ENCODE measurements around the gene FOXO6.

The FOXO6 gene

GRCh38 chr1:41360786-41361494, at the start of gene FOXO6:
Gene FOXO6, plus strand, starts transcription at chr1:41361434.
- no peaks in the 10 kb centered on the region for H3K9me3 Mint-ChIP-seq (ENCODE audit: low read depth)
- H3K27me3 Mint-ChIP-seq: peaks cover 6% of the 10 kb centered on the region
- peak within 1 kb of the TSS; percentile 81 for H3K4me3 Mint-ChIP-seq
- H3K36me3 Mint-ChIP-seq: no peaks in the 10 kb centered on the region
- H3K4me1 Mint-ChIP-seq (ENCODE audit: low read depth): peaks cover 24% of the 10 kb centered on the region
- no peak within 1 kb of the TSS for H3K27ac Mint-ChIP-seq

- H3K4me3 Mint-ChIP-seq: no peak overlapping the region
- H3K4me1 Mint-ChIP-seq (ENCODE audit: low read depth): no peaks in the 10 kb centered on the region
- no peak overlapping the region for H3K27ac Mint-ChIP-seq
These were observed 48.1 kb upstream of the FOXO6 start for GRCh38 chr1:41312991-41313645.

GRCh38 chr1:41313661-41314131, 47.5 kb upstream of the FOXO6 start:
- Mint-ChIP-seq H3K36me3 (no peaks in the 10 kb centered on the region), H3K4me1 (ENCODE audit: low read depth) (no peaks in the 10 kb centered on the region), H3K27ac (no peak overlapping the region), H3K27me3 (no peaks in the 10 kb centered on the region), H3K4me3 (no peak overlapping the region), H3K9me3 (ENCODE audit: low read depth) (no peaks in the 10 kb centered on the region)

More at GRCh38 chr1:41312991-41313645, 48.1 kb upstream of the FOXO6 start:
- peaks cover 2% of the 10 kb centered on the region for H3K9me3 Mint-ChIP-seq (ENCODE audit: low read depth)
- no peaks in the 10 kb centered on the region for H3K27me3 Mint-ChIP-seq
- H3K36me3 Mint-ChIP-seq: no peaks in the 10 kb centered on the region

GRCh38 chr1:41314376-41315145, 46.7 kb upstream of the FOXO6 start:
- no peaks in the 10 kb centered on the region for H3K27me3 Mint-ChIP-seq
- no peaks in the 10 kb centered on the region for H3K4me1 Mint-ChIP-seq (ENCODE audit: low read depth)
- H3K27ac Mint-ChIP-seq: no peak overlapping the region
- no peak overlapping the region for H3K4me3 Mint-ChIP-seq
- H3K9me3 Mint-ChIP-seq (ENCODE audit: low read depth): no peaks in the 10 kb centered on the region
- H3K36me3 Mint-ChIP-seq: no peaks in the 10 kb centered on the region

GRCh38 chr1:41315146-41315822, 46.0 kb upstream of the FOXO6 start:
- Mint-ChIP-seq H3K4me3 (no peak overlapping the region), H3K9me3 (ENCODE audit: low read depth) (no peaks in the 10 kb centered on the region), H3K27ac (no peak overlapping the region), H3K4me1 (ENCODE audit: low read depth) (no peaks in the 10 kb centered on the region), H3K27me3 (no peaks in the 10 kb centered on the region), H3K36me3 (no peaks in the 10 kb centered on the region)

- Mint-ChIP-seq H3K27me3 (no peaks in the 10 kb centered on the region), H3K4me1 (ENCODE audit: low read depth) (no peaks in the 10 kb centered on the region), H3K27ac (no peak overlapping the region), H3K36me3 (no peaks in the 10 kb centered on the region), H3K9me3 (ENCODE audit: low read depth) (no peaks in the 10 kb centered on the region), H3K4me3 (no peak overlapping the region)
These were observed 45.4 kb upstream of the FOXO6 start for GRCh38 chr1:41315871-41316270.

GRCh38 chr1:41317361-41317760, 43.9 kb upstream of the FOXO6 start:
- no peak overlapping the region for H3K27ac Mint-ChIP-seq
- H3K4me1 Mint-ChIP-seq (ENCODE audit: low read depth): no peaks in the 10 kb centered on the region
- no peaks in the 10 kb centered on the region for H3K9me3 Mint-ChIP-seq (ENCODE audit: low read depth)
- no peaks in the 10 kb centered on the region for H3K36me3 Mint-ChIP-seq
- no peak overlapping the region for H3K4me3 Mint-ChIP-seq
- H3K27me3 Mint-ChIP-seq: no peaks in the 10 kb centered on the region

DNA sequence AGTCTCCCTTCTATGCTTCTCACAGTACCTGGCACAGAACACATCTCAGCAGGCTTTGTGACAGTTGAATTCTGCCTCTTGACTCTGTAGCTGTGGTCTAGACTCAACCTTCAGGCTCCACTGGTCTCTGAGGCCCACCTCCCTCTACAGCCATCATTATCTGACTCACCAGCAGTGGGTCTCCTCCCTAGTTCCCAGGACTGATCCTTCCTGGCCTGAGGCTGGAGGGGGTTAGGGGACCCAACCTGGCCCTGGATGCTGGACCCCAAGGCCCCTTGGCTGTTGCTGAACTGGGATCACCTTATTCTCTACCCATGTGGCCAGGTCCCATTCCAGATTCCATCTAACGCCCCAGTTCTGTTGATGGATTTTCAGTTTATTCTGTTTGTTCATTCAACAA, 43.1 kb upstream of the FOXO6 start:
- Mint-ChIP-seq H3K36me3 (no peaks in the 10 kb centered on the region), H3K9me3 (ENCODE audit: low read depth) (no peaks in the 10 kb centered on the region), H3K4me3 (no peak overlapping the region), H3K27me3 (no peaks in the 10 kb centered on the region), H3K4me1 (ENCODE audit: low read depth) (no peaks in the 10 kb centered on the region), H3K27ac (no peak overlapping the region)

DNA sequence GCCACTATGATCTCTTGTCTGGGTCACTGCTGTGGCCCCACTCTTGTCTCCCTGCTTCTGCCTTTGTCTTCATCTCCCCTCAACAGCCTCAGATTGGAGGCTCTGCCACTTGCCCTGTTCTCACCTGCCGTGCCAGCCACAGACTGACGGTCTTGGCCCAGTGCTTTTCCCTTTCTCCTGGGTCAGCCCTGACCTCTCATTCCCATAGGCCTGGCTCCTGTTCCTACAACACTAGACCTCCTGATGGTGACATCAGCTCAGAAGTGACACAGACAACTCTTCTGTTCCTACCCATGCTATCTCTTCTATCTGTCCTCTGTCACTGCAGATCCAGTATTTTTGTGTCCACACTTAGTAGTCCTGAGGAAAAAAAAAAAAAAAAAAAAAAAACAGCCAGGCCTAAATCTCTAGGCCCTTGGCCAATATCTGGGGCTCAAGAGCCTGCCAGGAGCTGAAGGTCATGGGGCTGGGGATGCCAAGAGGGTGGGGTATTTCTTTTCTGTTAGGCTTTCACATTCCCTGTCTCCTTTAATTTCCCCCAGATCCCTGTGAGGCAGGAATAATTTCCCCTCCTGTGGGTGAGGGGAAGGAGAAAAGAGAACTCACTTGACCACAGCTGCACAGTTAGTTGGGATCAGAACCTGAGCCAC, 42.0 kb upstream of the FOXO6 start:
- H3K9me3 Mint-ChIP-seq (ENCODE audit: low read depth): no peaks in the 10 kb centered on the region
- no peak overlapping the region for H3K27ac Mint-ChIP-seq
- no peaks in the 10 kb centered on the region for H3K36me3 Mint-ChIP-seq
- H3K4me1 Mint-ChIP-seq (ENCODE audit: low read depth): no peaks in the 10 kb centered on the region
- H3K4me3 Mint-ChIP-seq: no peak overlapping the region
- no peaks in the 10 kb centered on the region for H3K27me3 Mint-ChIP-seq

DNA sequence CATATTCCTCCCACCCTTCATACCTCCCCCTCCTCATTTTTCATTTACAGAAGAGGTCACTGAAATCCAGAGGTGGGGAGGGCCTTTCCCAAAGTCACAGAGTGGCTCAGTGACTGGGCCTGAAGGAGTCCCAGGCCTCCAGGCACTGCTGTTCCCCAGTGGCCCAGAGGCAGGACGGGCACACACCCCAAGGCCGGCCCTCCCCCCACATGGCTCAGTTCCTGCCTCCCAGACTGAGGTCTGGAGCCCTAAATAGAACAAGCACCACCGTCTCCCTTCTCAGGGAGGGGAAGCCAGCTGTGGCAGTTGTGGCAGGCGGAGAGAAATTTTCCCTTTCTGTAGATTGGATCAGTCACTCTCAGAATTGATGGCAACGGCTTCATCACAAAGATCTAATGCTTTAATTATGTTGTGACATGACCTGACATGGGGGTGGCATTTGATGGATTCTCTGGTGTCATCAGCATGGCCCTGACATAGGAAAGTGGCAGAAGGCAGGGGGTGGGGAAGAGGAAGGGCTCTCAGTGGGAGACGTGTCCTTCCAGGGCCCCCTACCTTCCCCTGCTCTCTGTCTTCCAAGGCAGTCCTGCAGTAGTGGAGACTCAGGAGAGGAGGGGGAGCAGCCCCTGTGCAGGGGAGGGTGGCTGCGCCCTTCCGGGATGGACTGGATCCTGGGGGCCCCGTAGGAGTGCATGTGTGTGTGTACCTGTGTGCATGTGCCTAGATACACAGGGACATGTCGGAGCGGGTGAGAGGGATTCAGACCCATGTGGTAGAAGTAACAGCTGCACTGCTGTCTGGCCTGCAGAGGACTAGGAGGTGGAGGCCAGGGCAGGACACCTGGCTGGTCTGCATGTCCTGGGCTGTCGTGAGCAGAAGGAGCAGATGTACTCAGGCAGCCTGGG, 41.2 kb upstream of the FOXO6 start:
- no peaks in the 10 kb centered on the region for H3K36me3 Mint-ChIP-seq
- no peaks in the 10 kb centered on the region for H3K27me3 Mint-ChIP-seq
- H3K4me3 Mint-ChIP-seq: no peak overlapping the region
- H3K9me3 Mint-ChIP-seq (ENCODE audit: low read depth): no peaks in the 10 kb centered on the region
- H3K27ac Mint-ChIP-seq: no peak overlapping the region
- H3K4me1 Mint-ChIP-seq (ENCODE audit: low read depth): no peaks in the 10 kb centered on the region

DNA sequence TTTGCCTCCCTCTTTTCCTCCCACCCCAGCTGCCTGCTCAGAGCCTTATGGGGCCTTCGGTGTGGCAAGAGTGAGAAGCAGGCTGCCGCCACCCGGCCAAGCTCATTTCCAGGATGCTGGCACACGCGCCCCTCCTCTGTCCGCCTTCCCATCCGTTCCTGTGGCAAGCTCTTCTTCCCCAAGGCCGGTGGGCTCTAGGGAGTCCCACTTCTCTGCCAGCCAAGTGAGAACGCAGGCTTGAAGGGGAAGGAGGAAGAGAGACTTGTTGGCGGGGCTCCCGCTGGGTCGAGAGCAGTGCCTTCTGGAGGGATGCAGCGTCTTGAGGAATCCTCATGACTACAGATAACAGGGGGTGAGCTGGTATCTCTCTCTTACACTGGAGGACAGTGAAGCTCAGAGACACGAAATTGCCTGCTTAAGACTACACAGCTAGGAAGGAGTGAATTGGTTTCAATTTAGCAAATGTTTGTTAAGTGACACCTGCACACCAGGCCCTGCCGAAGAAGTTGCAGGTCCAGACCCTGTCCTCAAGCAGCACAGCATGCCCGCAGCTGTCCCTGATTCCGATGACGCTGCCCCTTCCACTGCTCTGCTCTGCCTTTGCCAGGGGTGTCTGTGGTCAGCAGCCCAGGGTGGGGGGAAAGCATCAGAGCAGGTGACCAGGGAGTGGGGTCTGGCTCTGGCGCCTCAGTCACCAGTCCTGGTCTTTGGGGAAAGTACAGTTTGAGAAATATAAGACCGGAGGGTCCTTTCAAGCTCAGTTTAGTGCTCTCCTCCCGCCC, 40.1 kb upstream of the FOXO6 start:
- no peaks in the 10 kb centered on the region for H3K4me1 Mint-ChIP-seq (ENCODE audit: low read depth)
- H3K27me3 Mint-ChIP-seq: no peaks in the 10 kb centered on the region
- no peaks in the 10 kb centered on the region for H3K36me3 Mint-ChIP-seq
- H3K9me3 Mint-ChIP-seq (ENCODE audit: low read depth): no peaks in the 10 kb centered on the region
- H3K4me3 Mint-ChIP-seq: no peak overlapping the region
- H3K27ac Mint-ChIP-seq: no peak overlapping the region

DNA sequence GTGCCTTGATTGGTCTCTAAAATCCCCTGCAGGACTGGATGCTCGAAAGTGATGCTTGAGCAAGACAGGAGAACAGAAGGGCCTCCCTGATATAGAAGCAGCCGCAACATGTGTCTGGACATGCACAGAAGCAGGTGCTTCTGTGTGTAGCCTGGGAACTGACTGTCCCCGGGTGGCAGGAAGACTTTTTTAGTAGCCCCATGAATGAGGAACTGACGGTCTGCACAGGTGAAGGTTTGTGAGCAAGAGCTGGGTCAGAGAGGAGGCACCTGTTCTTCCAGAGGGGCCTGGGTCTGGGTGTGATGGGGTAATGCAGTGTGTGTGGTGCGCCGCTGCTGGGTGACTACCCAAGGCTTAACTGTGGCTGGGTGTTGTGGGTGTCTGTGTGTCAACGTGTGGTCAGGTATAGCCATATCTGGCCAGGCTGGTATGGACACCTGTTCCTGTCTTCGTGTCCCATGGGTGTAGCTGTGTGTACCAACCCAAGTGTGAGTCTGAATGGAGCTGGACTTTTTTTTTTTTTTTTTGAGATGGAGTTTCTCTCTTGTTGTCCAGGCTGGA, 39.1 kb upstream of the FOXO6 start:
- Mint-ChIP-seq H3K9me3 (ENCODE audit: low read depth) (no peaks in the 10 kb centered on the region), H3K36me3 (no peaks in the 10 kb centered on the region), H3K4me1 (ENCODE audit: low read depth) (no peaks in the 10 kb centered on the region), H3K4me3 (no peak overlapping the region), H3K27ac (no peak overlapping the region), H3K27me3 (no peaks in the 10 kb centered on the region)

DNA sequence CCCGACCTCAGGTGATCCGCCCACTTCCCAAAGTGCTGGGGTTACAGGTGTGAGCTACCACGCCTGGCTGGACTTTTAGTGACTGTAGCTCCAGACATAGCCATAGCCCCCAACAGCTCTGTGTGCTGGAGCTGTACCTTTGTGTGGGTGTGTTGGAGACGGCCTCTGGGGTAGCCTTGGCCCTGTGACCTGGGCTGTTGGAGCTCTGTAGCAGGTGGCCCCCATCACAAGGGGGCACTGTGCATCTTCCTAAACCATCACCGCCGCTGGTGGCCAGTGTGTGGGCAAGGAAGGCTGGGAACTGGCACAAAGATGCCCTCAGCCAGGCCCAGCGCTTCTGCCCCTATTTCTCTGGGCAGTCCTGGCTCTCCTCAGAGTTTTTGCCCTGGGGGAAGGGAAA, 38.4 kb upstream of the FOXO6 start:
- Mint-ChIP-seq H3K4me1 (ENCODE audit: low read depth) (no peaks in the 10 kb centered on the region), H3K4me3 (no peak overlapping the region), H3K27me3 (no peaks in the 10 kb centered on the region), H3K27ac (no peak overlapping the region), H3K9me3 (ENCODE audit: low read depth) (no peaks in the 10 kb centered on the region), H3K36me3 (no peaks in the 10 kb centered on the region)

All from activated naive CD8-positive, alpha-beta T cell (primary cell).